Retinal pigment epithelial cell (primary cell): ENCODE measurements around the gene NOS1AP.

Experiments used
- DNase-seq: peaks from one replicate; pipeline ENCODE4 v3.0.0-alpha.2; 2010; ENCODE audit warnings: low read depth
- H3K4me3 ChIP-seq: 2 replicates; pipeline ENCODE4 v1.5.1; 2011; ENCODE audit warnings: mild to moderate bottlenecking, low read length, control low read depth, moderate library complexity
- CTCF ChIP-seq: conservative IDR thresholded peaks from 2 replicates; pipeline ENCODE4 v1.5.1; 2011; ENCODE audit warnings: low read depth, low read length, control low read depth, inconsistent platforms

The NOS1AP gene

GRCh38 chr1:162186026-162186374 is 116.5 kb downstream of the NOS1AP start:
- no peak for DNase-seq
- TF ChIP-seq CTCF = no peak
- H3K4me3 ChIP-seq = no peak overlapping the region

GRCh38 chr1:162186406-162186805 is 116.9 kb downstream of the NOS1AP start:
- DNase-seq = no peak
- H3K4me3 ChIP-seq = no peak overlapping the region
- no peak for TF ChIP-seq CTCF

GRCh38 chr1:162187687-162188276 is 118.3 kb downstream of the NOS1AP start:
- no peak for TF ChIP-seq CTCF

GRCh38 chr1:162189345-162189744 is 119.9 kb downstream of the NOS1AP start:
- TF ChIP-seq CTCF = no peak
- DNase-seq = no peak
- H3K4me3 ChIP-seq = no peak overlapping the region

More at GRCh38 chr1:162187687-162188276, 118.3 kb downstream of the NOS1AP start:
- H3K4me3 ChIP-seq = no peak overlapping the region
- no peak for DNase-seq

GRCh38 chr1:162191396-162192305 is 122.2 kb downstream of the NOS1AP start:
- DNase-seq = no peak
- no peak overlapping the region for H3K4me3 ChIP-seq
- no peak for TF ChIP-seq CTCF

GRCh38 chr1:162192306-162192678 is 122.8 kb downstream of the NOS1AP start:
- TF ChIP-seq CTCF = no peak
- H3K4me3 ChIP-seq = no peak overlapping the region
- no peak for DNase-seq

- H3K4me3 ChIP-seq = no peak overlapping the region
- no peak for DNase-seq
- TF ChIP-seq CTCF = no peak
Observed at GRCh38 chr1:162192763-162193162, 123.3 kb downstream of the NOS1AP start.
